Gastrocnemius medialis (tissue), 4 donors: ENCODE measurements around the gene CSRP2.

Experiments used
- POLR2A ChIP-seq, 2 donors: fragments of 450-650 bp; IDR thresholded peaks; one replicate each; pipeline ENCODE4 v1.6.1; 2017; ENCODE audit warnings: antibody characterized with exemption in 2 of 2, mild to moderate bottlenecking in 2 of 2, moderate library complexity in 2 of 2
- TF ChIP-seq, protein P1 (sequence below), 5 experiments: fragments of 450-650 bp in 3 of 5; fragments of 200-600 bp in 2 of 5; sonication (generic) in 2 of 5; IDR thresholded peaks in 4 of 5; conservative IDR thresholded peaks in 1 of 5; 1 replicate in 4 of 5; 2 replicates in 1 of 5; pipeline ENCODE4 v1.5.1; 2016 to 2019; ENCODE audit warnings: antibody characterized with exemption in 5 of 5, mild to moderate bottlenecking in 3 of 5, moderate library complexity in 3 of 5

GRCh38 chr12:76888775-76889174 is 10.0 kb upstream of the CSRP2 start:
- TF ChIP-seq, protein P1, sequence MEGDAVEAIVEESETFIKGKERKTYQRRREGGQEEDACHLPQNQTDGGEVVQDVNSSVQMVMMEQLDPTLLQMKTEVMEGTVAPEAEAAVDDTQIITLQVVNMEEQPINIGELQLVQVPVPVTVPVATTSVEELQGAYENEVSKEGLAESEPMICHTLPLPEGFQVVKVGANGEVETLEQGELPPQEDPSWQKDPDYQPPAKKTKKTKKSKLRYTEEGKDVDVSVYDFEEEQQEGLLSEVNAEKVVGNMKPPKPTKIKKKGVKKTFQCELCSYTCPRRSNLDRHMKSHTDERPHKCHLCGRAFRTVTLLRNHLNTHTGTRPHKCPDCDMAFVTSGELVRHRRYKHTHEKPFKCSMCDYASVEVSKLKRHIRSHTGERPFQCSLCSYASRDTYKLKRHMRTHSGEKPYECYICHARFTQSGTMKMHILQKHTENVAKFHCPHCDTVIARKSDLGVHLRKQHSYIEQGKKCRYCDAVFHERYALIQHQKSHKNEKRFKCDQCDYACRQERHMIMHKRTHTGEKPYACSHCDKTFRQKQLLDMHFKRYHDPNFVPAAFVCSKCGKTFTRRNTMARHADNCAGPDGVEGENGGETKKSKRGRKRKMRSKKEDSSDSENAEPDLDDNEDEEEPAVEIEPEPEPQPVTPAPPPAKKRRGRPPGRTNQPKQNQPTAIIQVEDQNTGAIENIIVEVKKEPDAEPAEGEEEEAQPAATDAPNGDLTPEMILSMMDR (IDR thresholded peaks at IDR 0.05 in 4 of 5, conservative IDR thresholded peaks at IDR 0.05 in 1 of 5), result no peak
- no peak for TF ChIP-seq POLR2A (IDR thresholded peaks at IDR 0.05)
